Suprapubic skin (tissue), 3 donors: Measurements from ENCODE around the gene ARRB1.

Source experiments
- CTCF ChIP-seq, 2 donors: fragments of 200-600 bp in 1 of 2; fragments of 450-650 bp in 1 of 2; sonication (generic) in 1 of 2; IDR thresholded peaks; one replicate each; pipeline ENCODE4 v1.5.1; 2016 to 2019; ENCODE audit warnings: antibody characterized with exemption in 2 of 2, mild to moderate bottlenecking in 1 of 2, moderate library complexity in 1 of 2
- POLR2A ChIP-seq, 2 donors: fragments of 450-650 bp; IDR thresholded peaks; one replicate each; pipeline ENCODE4 v1.6.1; 2017; ENCODE audit warnings: antibody characterized with exemption in 2 of 2, mild to moderate bottlenecking in 2 of 2, moderate library complexity in 2 of 2

- TF ChIP-seq POLR2A (IDR thresholded peaks at IDR 0.05), result no peak
- TF ChIP-seq CTCF (IDR thresholded peaks at IDR 0.05), result no peak
These were observed 106.0 kb downstream of the ARRB1 start for GRCh38 chr11:75245356-75246005.
